ENCODE data around the gene ZFHX2. TPM values are rescaled to one million over a fixed set of nuclear protein-coding genes. Genes with fewer than 3 reads are reported as not detected.

The ZFHX2 gene
- total RNA-seq, 2 experiments from 2014 or later, result 0.78 to 1.0 TPM

DNA sequence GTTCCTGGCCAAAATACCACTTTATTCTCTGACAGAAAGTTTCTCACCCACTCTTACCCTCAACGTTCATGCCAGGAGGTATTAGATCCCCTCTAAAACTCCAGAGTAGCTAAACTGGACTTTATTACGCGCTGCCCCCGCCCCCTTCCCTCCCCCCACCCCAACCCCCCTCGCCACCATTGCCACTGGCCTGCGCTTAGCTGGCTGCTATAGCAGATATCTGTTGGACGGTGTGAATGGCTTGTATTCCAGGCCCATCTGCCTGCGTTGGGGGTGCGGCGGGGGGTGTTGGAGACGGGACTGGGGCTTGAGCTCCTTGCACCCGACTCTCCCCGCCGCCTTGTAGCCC, 3.9 kb upstream of the ZFHX2 start:
- H3K4me1 Mint-ChIP-seq (ENCODE audit: low read depth), result peaks cover 36% of the 10 kb centered on the region
- ChIA-PET CTCF (interaction anchor here (5.1 to 13.7 kb wide), 3 partner anchors 13 to 76 kb away, joined by 51 to 291 read pairs (median 78); partner anchors contain the start of gene AP1G2), POLR2A (no interaction called here)
- intact Hi-C loops (cut with micrococcal nuclease), result no loop called here
- H3K9me3 Mint-ChIP-seq, result no peaks in the 10 kb centered on the region
- ATAC-seq, result no peak
- DNase-seq, result no peak
- H3K27ac Mint-ChIP-seq, result peak overlapping the region; percentile 96
- H3K4me3 Mint-ChIP-seq, result peak overlapping the region; percentile 94
- H3K27me3 Mint-ChIP-seq, result no peaks in the 10 kb centered on the region
- peaks cover 19% of the 10 kb centered on the region for H3K36me3 Mint-ChIP-seq (ENCODE audit: low read depth)
- TF ChIP-seq, protein P1, sequence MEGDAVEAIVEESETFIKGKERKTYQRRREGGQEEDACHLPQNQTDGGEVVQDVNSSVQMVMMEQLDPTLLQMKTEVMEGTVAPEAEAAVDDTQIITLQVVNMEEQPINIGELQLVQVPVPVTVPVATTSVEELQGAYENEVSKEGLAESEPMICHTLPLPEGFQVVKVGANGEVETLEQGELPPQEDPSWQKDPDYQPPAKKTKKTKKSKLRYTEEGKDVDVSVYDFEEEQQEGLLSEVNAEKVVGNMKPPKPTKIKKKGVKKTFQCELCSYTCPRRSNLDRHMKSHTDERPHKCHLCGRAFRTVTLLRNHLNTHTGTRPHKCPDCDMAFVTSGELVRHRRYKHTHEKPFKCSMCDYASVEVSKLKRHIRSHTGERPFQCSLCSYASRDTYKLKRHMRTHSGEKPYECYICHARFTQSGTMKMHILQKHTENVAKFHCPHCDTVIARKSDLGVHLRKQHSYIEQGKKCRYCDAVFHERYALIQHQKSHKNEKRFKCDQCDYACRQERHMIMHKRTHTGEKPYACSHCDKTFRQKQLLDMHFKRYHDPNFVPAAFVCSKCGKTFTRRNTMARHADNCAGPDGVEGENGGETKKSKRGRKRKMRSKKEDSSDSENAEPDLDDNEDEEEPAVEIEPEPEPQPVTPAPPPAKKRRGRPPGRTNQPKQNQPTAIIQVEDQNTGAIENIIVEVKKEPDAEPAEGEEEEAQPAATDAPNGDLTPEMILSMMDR (IDR thresholded peaks at IDR 0.05), result no peak

DNA sequence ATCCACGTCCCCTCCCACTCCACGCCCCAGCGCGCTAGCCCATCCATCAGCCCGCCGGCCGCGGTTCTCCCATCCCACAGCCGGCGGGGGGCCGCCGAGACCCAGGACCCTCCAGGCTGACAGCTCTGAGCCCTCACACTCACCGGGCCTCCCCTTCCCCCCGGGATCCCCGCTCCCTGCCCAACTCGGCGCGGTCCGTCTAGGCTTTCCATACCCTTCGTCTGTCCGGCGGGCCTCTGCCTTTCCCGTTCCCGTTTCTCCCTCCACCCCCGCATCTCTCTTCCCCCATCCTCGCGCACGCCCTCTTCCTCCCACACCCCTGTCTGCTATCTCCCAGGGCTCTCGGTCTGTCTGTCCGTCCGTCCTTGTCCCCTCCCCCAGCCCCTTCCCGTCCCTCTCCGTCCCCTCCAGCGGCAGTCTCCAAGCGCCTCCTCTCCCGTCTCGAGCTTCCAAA, 726 bp downstream of the ZFHX2 start:
- intact Hi-C loops (cut with micrococcal nuclease), result no loop called here
- no peak overlapping the region for H3K4me3 Mint-ChIP-seq
- peaks cover 7% of the 10 kb centered on the region for H3K4me1 Mint-ChIP-seq (ENCODE audit: low read depth)
- CTCF ChIA-PET, result interaction anchor here (0.6 to 2.1 kb wide), 3 partner anchors 11 to 21 kb away, joined by 3 to 9 read pairs (median 6); no protein-coding TSS in a partner anchor
- no peak for DNase-seq
- no peaks in the 10 kb centered on the region for H3K36me3 Mint-ChIP-seq (ENCODE audit: low read depth)
- H3K27ac Mint-ChIP-seq, result no peak overlapping the region
- no peaks in the 10 kb centered on the region for H3K9me3 Mint-ChIP-seq
- TF ChIP-seq, protein P1 (IDR thresholded peaks at IDR 0.05), result no peak
- no peak for ATAC-seq
- no peaks in the 10 kb centered on the region for H3K27me3 Mint-ChIP-seq
- POLR2A ChIA-PET, result interaction anchor here (0.7 to 2.1 kb wide), 3 partner anchors 102 to 376 kb away, joined by 3 to 6 read pairs (median 3); partner anchors contain the start of gene PABPN1

DNA sequence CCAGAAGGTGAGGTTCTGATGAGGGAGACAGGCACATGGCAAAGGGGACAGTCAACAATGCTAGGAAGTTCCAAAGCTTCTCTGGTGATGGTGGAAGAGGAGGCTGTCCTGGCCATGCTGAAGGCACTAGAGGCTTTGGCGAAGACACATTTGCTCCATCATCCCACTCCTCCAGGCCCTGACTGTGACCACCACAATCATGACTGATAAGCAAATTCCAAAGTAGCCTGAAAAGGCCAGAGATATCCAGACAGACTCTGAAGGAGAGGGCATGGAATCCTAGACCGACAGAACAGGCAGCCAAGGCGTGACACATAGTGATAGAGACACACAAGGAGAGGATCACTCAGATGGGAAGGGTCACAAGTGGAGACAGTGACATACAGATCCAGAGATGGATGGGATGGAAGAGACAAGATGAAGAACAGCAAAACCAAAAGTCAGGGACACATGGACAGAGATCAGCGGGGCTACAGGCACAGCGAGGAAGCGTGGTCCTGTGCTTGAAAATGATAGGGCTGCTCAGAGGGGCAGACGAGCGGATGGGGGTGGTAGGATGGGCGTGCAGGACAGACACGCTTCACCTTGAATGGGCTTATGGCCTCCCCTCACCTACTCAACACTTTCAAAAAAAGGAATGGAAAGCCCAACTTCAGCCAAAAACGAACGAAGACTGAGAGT, 1.3 kb downstream of the ZFHX2 start:
- Mint-ChIP-seq H3K4me3 (no peak overlapping the region), H3K36me3 (ENCODE audit: low read depth) (no peaks in the 10 kb centered on the region), H3K27ac (no peak overlapping the region), H3K9me3 (no peaks in the 10 kb centered on the region), H3K27me3 (no peaks in the 10 kb centered on the region), H3K4me1 (ENCODE audit: low read depth) (peaks cover 6% of the 10 kb centered on the region)
- ChIA-PET POLR2A (interaction anchor here (0.7 kb wide), 2 partner anchors 18 to 376 kb away, joined by 3 read pairs; partner anchors contain the start of gene AP1G2), CTCF (interaction anchor here (0.6 to 3.1 kb wide), 5 partner anchors 9 to 21 kb away, joined by 3 to 25 read pairs (median 6); no protein-coding TSS in a partner anchor)
- DNase-seq (no peak), ATAC-seq (no peak)
- intact Hi-C loops (cut with micrococcal nuclease), result no loop called here
- TF ChIP-seq, protein P1 (IDR thresholded peaks at IDR 0.05), result no peak

DNA sequence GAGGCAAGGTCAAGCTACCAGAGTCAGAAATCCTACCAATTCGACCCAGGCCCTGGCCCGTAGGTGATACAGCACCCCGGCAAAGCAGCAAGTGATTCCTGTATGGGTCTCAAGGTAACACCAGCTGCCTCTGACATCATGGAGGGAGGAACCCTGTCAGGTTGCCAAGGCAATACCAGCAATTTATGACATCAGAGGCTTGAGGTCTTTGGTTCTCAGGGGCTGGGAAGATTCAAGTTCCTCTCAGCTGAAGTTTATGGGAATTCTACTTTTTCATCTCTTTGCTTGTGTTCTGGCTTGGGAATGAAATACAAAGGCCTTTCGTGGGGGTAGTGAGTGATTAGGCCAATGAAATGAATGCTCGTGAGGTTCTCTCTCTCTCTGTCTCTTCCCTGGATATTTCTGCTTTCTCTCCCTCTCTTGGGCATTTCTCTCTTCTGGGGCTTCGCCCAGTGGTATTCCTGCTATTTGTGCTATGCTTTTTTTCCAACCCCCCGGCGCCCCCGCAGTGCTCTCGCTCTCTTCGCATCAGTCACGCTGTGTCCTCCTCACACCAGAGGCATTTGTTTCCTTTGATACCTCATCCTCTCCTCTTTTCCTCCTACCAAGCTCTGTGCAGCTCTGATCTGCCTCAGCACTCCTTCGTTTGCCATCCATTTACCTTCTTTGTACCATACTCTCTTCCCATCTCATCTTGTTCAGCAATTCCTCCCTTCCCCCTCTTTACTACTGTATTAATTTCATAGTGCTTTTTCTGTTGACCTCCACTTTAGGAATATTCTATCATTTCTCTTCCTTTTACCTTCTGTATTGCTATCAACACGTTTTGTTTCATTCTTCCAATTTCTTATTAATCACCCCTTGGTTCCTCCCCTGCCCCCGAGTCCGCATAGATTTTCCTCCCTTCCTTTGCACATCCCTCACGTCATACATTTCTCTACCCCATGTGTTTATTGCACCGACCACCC, 2.9 kb downstream of the ZFHX2 start:
- H3K9me3 Mint-ChIP-seq, result no peaks in the 10 kb centered on the region
- no peak for ATAC-seq
- intact Hi-C loops (cut with micrococcal nuclease), result no loop called here
- H3K27ac Mint-ChIP-seq, result no peak overlapping the region
- ChIA-PET POLR2A (interaction anchor here (1.6 kb wide), 1 partner anchor 10 kb away, joined by 5 read pairs; no protein-coding TSS in a partner anchor), CTCF (interaction anchor here (1.3 to 3.1 kb wide), 5 partner anchors 10 to 19 kb away, joined by 4 to 25 read pairs (median 6); no protein-coding TSS in a partner anchor)
- H3K36me3 Mint-ChIP-seq (ENCODE audit: low read depth), result no peaks in the 10 kb centered on the region
- H3K4me1 Mint-ChIP-seq (ENCODE audit: low read depth), result peaks cover 3% of the 10 kb centered on the region
- TF ChIP-seq, protein P1 (IDR thresholded peaks at IDR 0.05), result no peak
- no peaks in the 10 kb centered on the region for H3K27me3 Mint-ChIP-seq
- DNase-seq, result peak; percentile 28
- no peak overlapping the region for H3K4me3 Mint-ChIP-seq

All from activated CD8-positive, alpha-beta T cell treated with anti-CD3 and anti-CD28 coated beads for 36 hours (primary cell).